IMR-90 (cell line): ENCODE data around the gene RASSF7.

Experiments used
- BHLHE40 ChIP-seq: fragments of 150-350 bp; IDR thresholded peaks from 2 replicates; pipeline ENCODE4 v1.6.1; 2016; ENCODE audit warnings: mild to moderate bottlenecking, low read depth, low read length
- FOS ChIP-seq: fragments of 150-350 bp; IDR thresholded peaks from 2 replicates; pipeline ENCODE4 v1.6.1; 2016; ENCODE audit warnings: low read depth, low read length
- MAFK ChIP-seq: IDR thresholded peaks from 2 replicates; pipeline ENCODE4 v1.6.1; 2012; ENCODE audit warnings: low read depth, low read length, improper control_type of control experiment
- MXI1 ChIP-seq: IDR thresholded peaks from 2 replicates; pipeline ENCODE4 v1.6.1; 2012; ENCODE audit warnings: low read depth, mild to moderate bottlenecking, low read length, moderate library complexity, borderline replicate concordance
- POLR2A ChIP-seq: IDR thresholded peaks from 2 replicates; pipeline ENCODE4 v1.6.1; 2012; ENCODE audit warnings: mild to moderate bottlenecking, low read depth, low read length
- RAD21 ChIP-seq: IDR thresholded peaks from 2 replicates; pipeline ENCODE4 v1.6.1; 2012; ENCODE audit warnings: low read length, improper control_type of control experiment
- RFX5 ChIP-seq: IDR thresholded peaks from 2 replicates; pipeline ENCODE4 v1.8.0; 2012; ENCODE audit warnings: low read depth, mild to moderate bottlenecking, low read length, moderate library complexity
- SMC3 ChIP-seq: fragments of 150-350 bp; IDR thresholded peaks from 2 replicates; pipeline ENCODE4 v1.6.1; 2016; ENCODE audit warnings: low read depth, mild to moderate bottlenecking, antibody characterized with exemption, low read length, moderate library complexity
- TF ChIP-seq, protein P1 (sequence below): conservative IDR thresholded peaks from 2 replicates; pipeline ENCODE4 v1.5.1; 2012; ENCODE audit warnings: mild to moderate bottlenecking, low read depth, low read length, improper control_type of control experiment

DNA sequence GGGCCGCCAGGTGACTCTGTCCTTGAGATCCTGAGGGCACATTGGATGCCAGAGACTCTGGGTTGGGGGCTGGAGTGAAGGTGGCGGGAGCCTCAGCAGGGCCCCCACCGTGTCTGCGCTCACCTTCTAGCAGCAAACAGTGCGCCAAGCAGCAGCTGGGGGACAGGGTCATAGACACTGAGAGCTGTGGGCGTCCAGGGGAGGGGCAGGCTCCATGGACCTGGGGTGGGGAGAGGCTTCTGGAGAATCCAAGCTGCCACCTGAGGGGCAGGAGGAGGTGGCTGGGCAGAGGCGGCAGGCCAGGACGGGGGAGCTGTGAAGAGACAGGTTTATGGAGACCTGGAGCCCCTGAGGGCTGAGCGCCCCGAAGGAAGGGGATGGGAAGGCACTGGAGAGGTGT is 23.5 kb downstream of the RASSF7 start:
- TF ChIP-seq POLR2A (no peak), MAFK (no peak), RFX5 (no peak), RAD21 (no peak), MXI1 (no peak), SMC3 (no peak), FOS (no peak), BHLHE40 (no peak)
- TF ChIP-seq, protein P1, sequence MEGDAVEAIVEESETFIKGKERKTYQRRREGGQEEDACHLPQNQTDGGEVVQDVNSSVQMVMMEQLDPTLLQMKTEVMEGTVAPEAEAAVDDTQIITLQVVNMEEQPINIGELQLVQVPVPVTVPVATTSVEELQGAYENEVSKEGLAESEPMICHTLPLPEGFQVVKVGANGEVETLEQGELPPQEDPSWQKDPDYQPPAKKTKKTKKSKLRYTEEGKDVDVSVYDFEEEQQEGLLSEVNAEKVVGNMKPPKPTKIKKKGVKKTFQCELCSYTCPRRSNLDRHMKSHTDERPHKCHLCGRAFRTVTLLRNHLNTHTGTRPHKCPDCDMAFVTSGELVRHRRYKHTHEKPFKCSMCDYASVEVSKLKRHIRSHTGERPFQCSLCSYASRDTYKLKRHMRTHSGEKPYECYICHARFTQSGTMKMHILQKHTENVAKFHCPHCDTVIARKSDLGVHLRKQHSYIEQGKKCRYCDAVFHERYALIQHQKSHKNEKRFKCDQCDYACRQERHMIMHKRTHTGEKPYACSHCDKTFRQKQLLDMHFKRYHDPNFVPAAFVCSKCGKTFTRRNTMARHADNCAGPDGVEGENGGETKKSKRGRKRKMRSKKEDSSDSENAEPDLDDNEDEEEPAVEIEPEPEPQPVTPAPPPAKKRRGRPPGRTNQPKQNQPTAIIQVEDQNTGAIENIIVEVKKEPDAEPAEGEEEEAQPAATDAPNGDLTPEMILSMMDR, result no peak
